A549 (cell line): Measurements from ENCODE around the gene OTOG. TPM values are rescaled to one million over a fixed set of nuclear protein-coding genes. Genes with fewer than 3 reads are reported as not detected.

Source experiments
- ATAC-seq, 2 experiments: fragments of 200-7000 bp in 1 of 2; fragments of >200 bp in 1 of 2; cut with Nextera tagmentation in 1 of 2; cut with Tn5 transposase in 1 of 2; 3 replicates each; pipeline versions ENCODE4 v1.8.0 to v1.9.1; 2018 to 2020; ENCODE audit warnings: mild to moderate bottlenecking in 1 of 2, moderate library complexity in 1 of 2
- CTCF ChIA-PET: fragments of 300-600 bp; sonication (Branson Sonifier 250); formaldehyde crosslinking; extraction: SDS; loops from one replicate; lab custom pipeline; 2021; ENCODE audit warnings: antibody characterized with exemption, inconsistent platforms; lab: Yijun Ruan, JAX
- POLR2A ChIA-PET: fragments of 350-600 bp; formaldehyde crosslinking; extraction: SDS; loops from one replicate; lab custom pipeline; 2021; ENCODE audit warnings: antibody characterized with exemption, inconsistent platforms; lab: Yijun Ruan, JAX
- DNase-seq, 2 experiments: peaks; one replicate each; pipeline versions ENCODE4 v3.0.0 to v3.0.0-alpha.2; 2011 to 2016; ENCODE audit warnings: low read depth in 1 of 2, low spot score in 1 of 2
- FAIRE-seq: peaks from 2 replicates; lab custom pipeline; 2011; peaks lifted over from hg19 to GRCh38; lab: Jason Lieb, UNC
- H3K27ac ChIP-seq, 2 experiments: fragments of >200 bp; sonication (Bioruptor Twin); formaldehyde crosslinking; 3 replicates each; pipeline ENCODE4 v1.5.1; 2016 to 2017
- H3K4me1 ChIP-seq: fragments of >200 bp; sonication (Bioruptor Twin); formaldehyde crosslinking; 3 replicates; pipeline ENCODE4 v1.6.1; 2016
- H3K4me2 ChIP-seq: fragments of >200 bp; sonication (Bioruptor Twin); formaldehyde crosslinking; 3 replicates; pipeline ENCODE4 v1.6.1; 2016
- H3K4me3 ChIP-seq: fragments of >200 bp; sonication (Bioruptor Twin); formaldehyde crosslinking; 3 replicates; pipeline ENCODE4 v1.5.1; 2016
- H3K9me3 ChIP-seq: fragments of >200 bp; sonication (Bioruptor Twin); formaldehyde crosslinking; 3 replicates; pipeline ENCODE4 v1.6.1; 2016
- BCL3 ChIP-seq: fragments of >200 bp; sonication (Bioruptor Twin); formaldehyde crosslinking; IDR thresholded peaks from 3 replicates; pipeline ENCODE4 v1.6.1; 2016
- EHMT2 ChIP-seq: fragments of 200-600 bp; sonication (generic); IDR thresholded peaks from 2 replicates; pipeline ENCODE4 v1.6.1; 2016; ENCODE audit warnings: antibody characterized with exemption, low read depth, mild to moderate bottlenecking, moderate library complexity
- ELK1 ChIP-seq: fragments of 150-350 bp; IDR thresholded peaks from 2 replicates; pipeline ENCODE4 v1.6.1; 2014; ENCODE audit warnings: low read depth, mild to moderate bottlenecking, low read length
- FOSB ChIP-seq: fragments of 250-450 bp; sonication (Bioruptor Pico); IDR thresholded peaks from 2 replicates; pipeline ENCODE4 v1.5.0; 2020; ENCODE audit warnings: mild to moderate bottlenecking, moderate library complexity
- GATA3 ChIP-seq: IDR thresholded peaks from 2 replicates; pipeline ENCODE4 v1.6.1; 2012; ENCODE audit warnings: borderline replicate concordance
- HEYL ChIP-seq: fragments of 250-450 bp; sonication (Bioruptor Pico); IDR thresholded peaks from 2 replicates; pipeline ENCODE4 v1.8.0; 2021; ENCODE audit warnings: mild to moderate bottlenecking, moderate library complexity
- HMGXB4 ChIP-seq: fragments of 250-450 bp; sonication (Bioruptor Pico); IDR thresholded peaks from 2 replicates; pipeline ENCODE4 v1.5.0; 2021; ENCODE audit warnings: mild to moderate bottlenecking, moderate library complexity, borderline replicate concordance
- KDM5A ChIP-seq: fragments of 200-600 bp; sonication (generic); IDR thresholded peaks from 2 replicates; pipeline ENCODE4 v1.6.1; 2016; ENCODE audit warnings: antibody characterized with exemption, mild to moderate bottlenecking
- MAFK ChIP-seq: fragments of 450-650 bp; IDR thresholded peaks from 2 replicates; pipeline ENCODE4 v1.6.1; 2014; ENCODE audit not compliant: partially characterized antibody
- NPAS2 ChIP-seq: fragments of 250-450 bp; sonication (Bioruptor Pico); IDR thresholded peaks from 2 replicates; pipeline ENCODE4 v1.8.0; 2022; ENCODE audit warnings: mild to moderate bottlenecking, moderate library complexity, borderline replicate concordance
- POLR2A ChIP-seq: IDR thresholded peaks from 2 replicates; pipeline ENCODE4 v1.6.1; 2012; ENCODE audit warnings: mild to moderate bottlenecking, low read length
- RAD21 ChIP-seq, 2 experiments: fragments of >200 bp in 1 of 2; sonication (Bioruptor Twin) in 1 of 2; formaldehyde crosslinking in 1 of 2; IDR thresholded peaks in 1 of 2; conservative IDR thresholded peaks in 1 of 2; 2 replicates in 1 of 2; 3 replicates in 1 of 2; pipeline ENCODE4 v1.6.1; 2012 to 2018; ENCODE audit warnings: inconsistent platforms in 1 of 2
- REST ChIP-seq: fragments of 200-600 bp; sonication (generic); IDR thresholded peaks from 2 replicates; pipeline ENCODE4 v1.6.1; 2016; ENCODE audit warnings: antibody characterized with exemption, mild to moderate bottlenecking, moderate library complexity
- RNF2 ChIP-seq: fragments of 200-600 bp; sonication (generic); IDR thresholded peaks from 2 replicates; pipeline ENCODE4 v1.6.1; 2016; ENCODE audit warnings: low read depth, mild to moderate bottlenecking, antibody characterized with exemption, moderate library complexity, borderline replicate concordance
- SMC3 ChIP-seq: fragments of >200 bp; sonication (Bioruptor Twin); formaldehyde crosslinking; IDR thresholded peaks from 3 replicates; pipeline ENCODE4 v1.6.1; 2018; ENCODE audit warnings: inconsistent platforms
- TFCP2L1 ChIP-seq: fragments of 250-450 bp; sonication (Bioruptor Pico); IDR thresholded peaks from 2 replicates; pipeline ENCODE4 v1.5.0; 2021; ENCODE audit warnings: mild to moderate bottlenecking
- ZC3H11A ChIP-seq: fragments of 450-650 bp; IDR thresholded peaks from 2 replicates; pipeline ENCODE4 v1.6.1; 2014; ENCODE audit warnings: antibody characterized with exemption, mild to moderate bottlenecking
- ZFP36 ChIP-seq: fragments of 450-650 bp; IDR thresholded peaks from 2 replicates; pipeline ENCODE4 v1.6.1; 2014; ENCODE audit warnings: borderline replicate concordance; ENCODE audit not compliant: partially characterized antibody
- ZNF302 ChIP-seq: fragments of 250-450 bp; sonication (Bioruptor Pico); IDR thresholded peaks from 2 replicates; pipeline ENCODE4 v1.9.0; 2021; ENCODE audit warnings: inconsistent platforms, mild to moderate bottlenecking, moderate library complexity
- WGBS: methylation state at CpG from one replicate; pipeline ENCODE4 v1.1.6; 2017; ENCODE audit errors: missing lambda C conversion rate; 5-methylcytosine and 5-hydroxymethylcytosine counted together
- polyA plus RNA-seq, 4 experiments: library from polyadenylated mRNA; depleted of rRNA in 3 of 4; stranded (reverse); fragments of >200 nt; fragmentation: RNase III in 1 of 4; extraction: RNeasy Plus Mini Kit Qiagen cat#74134 plus additional on column Dnase treatment in 1 of 4; gene quantifications; 2 replicates in 3 of 4; 3 replicates in 1 of 4; pipeline ENCODE4 v1.2.3, GENCODE V29; 2011 to 2017

Gene OTOG
- polyA plus RNA-seq, 2 of the 4 experiments (the other 2 are of a cell fraction) = not detected

DNA sequence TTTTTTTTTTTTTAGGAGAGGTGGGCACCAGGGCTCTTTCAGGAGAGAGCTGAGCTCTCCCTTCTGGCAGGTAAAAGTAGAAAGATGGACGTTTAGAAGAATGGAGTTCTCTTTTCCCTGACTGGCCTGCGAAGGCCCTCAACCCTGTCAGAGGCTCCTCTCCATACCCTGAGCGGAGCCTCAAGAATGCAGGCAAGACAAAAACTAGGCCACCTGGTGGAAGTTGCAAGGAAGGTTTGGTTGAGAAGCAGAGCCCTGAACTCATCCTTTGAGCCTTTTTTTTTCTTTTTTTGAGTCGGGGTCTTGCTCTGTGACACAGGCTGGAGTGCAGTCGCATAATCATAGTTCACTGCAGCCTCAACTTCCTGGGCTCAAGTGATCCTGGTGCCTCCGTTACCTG is 1.4 kb downstream of the OTOG start:
- no peak for TF ChIP-seq GATA3
- TF ChIP-seq POLR2A = no peak
- TF ChIP-seq RNF2 = no peak
- no peak for TF ChIP-seq MAFK
- TF ChIP-seq ZNF302 (CRISPR knock-in tag) = no peak
- TF ChIP-seq, all 56 proteins: peak for 0
- H3K4me2 ChIP-seq = no peak overlapping the region
- DNase-seq (peak; percentile 32 to 40), ATAC-seq (peak in 1 of 2 experiments; percentile 61; a peak in 3 of 6 replicates), FAIRE-seq (no peak)
- no peak overlapping the region for H3K27ac ChIP-seq
- WGBS = 44% methylated on average over 6 of the region's 6 CpGs
- H3K4me1 ChIP-seq = peaks cover 3% of the 10 kb centered on the region; the same call in 1 of the 3 replicates
- CTCF ChIA-PET = interaction anchor here (0.7 to 1.3 kb wide), 4 partner anchors 13 to 196 kb away, joined by 3 read pairs; no protein-coding TSS in a partner anchor
- no peaks in the 10 kb centered on the region for H3K9me3 ChIP-seq
- H3K4me3 ChIP-seq = no peak overlapping the region
- POLR2A ChIA-PET = no interaction called here

DNA sequence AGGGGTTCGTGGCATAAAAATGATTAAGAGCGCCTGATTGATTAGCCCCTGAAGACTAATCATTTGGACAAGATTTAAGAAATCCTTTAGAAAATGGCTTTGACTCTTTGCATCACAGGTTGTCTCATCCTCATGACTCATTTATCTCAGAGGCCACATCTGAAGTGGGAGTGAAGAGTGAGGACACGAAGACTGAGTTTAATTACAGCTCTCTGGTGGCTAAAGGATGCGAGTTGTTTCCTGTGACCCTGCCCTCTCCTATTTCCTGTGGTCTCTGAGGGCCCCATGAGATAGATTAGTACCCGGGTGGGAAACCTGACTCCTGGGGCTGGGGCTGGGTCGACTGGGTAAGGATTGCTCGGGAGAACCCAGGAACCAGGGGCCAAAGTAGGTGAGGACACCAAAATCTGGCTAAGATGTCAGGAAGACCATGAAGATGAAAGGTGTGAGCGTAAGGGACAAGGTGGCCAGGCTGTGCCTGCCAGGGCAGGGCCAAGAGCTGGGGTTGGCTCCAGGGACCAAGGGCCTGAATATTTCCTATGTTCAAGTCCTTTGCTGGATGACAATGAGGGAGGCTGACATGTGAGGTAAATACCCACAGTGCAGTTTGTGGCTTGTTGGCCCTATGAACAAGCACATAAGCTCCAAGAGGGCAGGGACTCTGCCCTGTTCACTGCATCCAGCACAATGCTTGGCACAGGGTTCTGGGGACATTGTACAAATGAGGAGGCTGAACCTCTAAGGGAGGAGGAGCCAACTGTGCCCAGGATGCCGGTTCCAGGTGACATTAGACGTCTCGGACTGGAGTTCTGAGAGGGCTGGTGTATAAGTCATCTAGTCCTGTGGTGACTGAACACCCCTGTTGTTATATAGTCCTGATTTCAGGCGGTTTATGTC is 3.6 kb downstream of the OTOG start:
- FAIRE-seq (no peak), DNase-seq (no peak), ATAC-seq (no peak)
- CTCF ChIA-PET = interaction anchor here (0.9 to 2.5 kb wide), 2 partner anchors 23 to 183 kb away, joined by 3 to 8 read pairs; no protein-coding TSS in a partner anchor
- WGBS = 52% methylated on average over 12 of the region's 12 CpGs
- POLR2A ChIA-PET = no interaction called here
- Histone ChIP-seq H3K4me2 (no peak overlapping the region), H3K4me1 (no peaks in the 10 kb centered on the region), H3K27ac (no peak overlapping the region), H3K4me3 (no peak overlapping the region), H3K9me3 (no peaks in the 10 kb centered on the region)
- TF ChIP-seq ZFP36 (no peak), RAD21 (conservative IDR thresholded peaks at IDR 0.05 in 1 of 2, IDR thresholded peaks at IDR 0.05 in 1 of 2) (no peak), HEYL (CRISPR knock-in tag) (no peak), KDM5A (no peak), ZC3H11A (no peak), HMGXB4 (CRISPR knock-in tag) (no peak), NPAS2 (no peak), ELK1 (no peak), SMC3 (no peak), BCL3 (no peak), REST (no peak), TFCP2L1 (CRISPR knock-in tag) (no peak), EHMT2 (no peak), FOSB (CRISPR knock-in tag) (no peak)
- TF ChIP-seq, all 56 proteins: peak for 0
